Endodermal cell (in vitro differentiated cells): ENCODE measurements around the gene RCAN3. TPM values are rescaled to one million over a fixed set of nuclear protein-coding genes. Genes with fewer than 3 reads are reported as not detected.
A peak's percentile ranks its signal among the peaks of the same experiment; 100 is the strongest.

ENCODE experiments used
- DNase-seq: peaks from one replicate; pipeline ENCODE4 v3.0.0-alpha.2; 2017
- H3K27ac ChIP-seq: 2 replicates; pipeline ENCODE4 v1.5.1; 2013; ENCODE audit warnings: mild to moderate bottlenecking, low read depth, low read length, moderate library complexity
- H3K27me3 ChIP-seq: 2 replicates; pipeline ENCODE4 v1.6.1; 2013; ENCODE audit warnings: mild to moderate bottlenecking, low read length, moderate library complexity; ENCODE audit not compliant: insufficient read depth, control insufficient read depth, poor library complexity, severe bottlenecking
- H3K36me3 ChIP-seq: 2 replicates; pipeline ENCODE4 v1.7.0; 2013; ENCODE audit warnings: mild to moderate bottlenecking, low read length, moderate library complexity; ENCODE audit not compliant: control insufficient read depth, insufficient read depth
- H3K4me1 ChIP-seq: one replicate; pipeline ENCODE4 v1.7.0; 2013; ENCODE audit warnings: low read length; ENCODE audit not compliant: control insufficient read depth, insufficient read depth
- H3K4me3 ChIP-seq: 2 replicates; pipeline ENCODE4 v1.5.1; 2013; ENCODE audit warnings: mild to moderate bottlenecking, low read length, moderate library complexity
- H3K9ac ChIP-seq: 2 replicates; pipeline ENCODE4 v1.6.1; 2013; ENCODE audit warnings: mild to moderate bottlenecking, low read length, moderate library complexity; ENCODE audit not compliant: poor library complexity, severe bottlenecking; ENCODE audit errors: extremely low read depth
- H3K9me3 ChIP-seq: 2 replicates; pipeline ENCODE4 v1.6.1; 2013; ENCODE audit warnings: mild to moderate bottlenecking, low read length, moderate library complexity; ENCODE audit not compliant: control insufficient read depth
- H3K27ac Mint-ChIP-seq: 2 replicates; pipeline ENCODE4 v1.8.0; 2020; ENCODE audit warnings: mixed read lengths
- H3K27me3 Mint-ChIP-seq: 2 replicates; pipeline ENCODE4 v1.8.0; 2021; ENCODE audit warnings: mild to moderate bottlenecking, mixed read lengths; ENCODE audit not compliant: insufficient read depth
- H3K36me3 Mint-ChIP-seq: 2 replicates; pipeline ENCODE4 v1.8.0; 2020; ENCODE audit warnings: low read depth, mixed read lengths
- H3K4me1 Mint-ChIP-seq: 2 replicates; pipeline ENCODE4 v1.8.0; 2020; ENCODE audit warnings: mixed read lengths
- H3K4me3 Mint-ChIP-seq: 2 replicates; pipeline ENCODE4 v1.8.0; 2020; ENCODE audit warnings: mild to moderate bottlenecking, moderate library complexity, mixed read lengths
- H3K9me3 Mint-ChIP-seq: 2 replicates; pipeline ENCODE4 v1.8.0; 2020; ENCODE audit warnings: mild to moderate bottlenecking, mixed read lengths
- CTCF ChIP-seq: fragments of 200-600 bp; sonication (generic); conservative IDR thresholded peaks from 2 replicates; pipeline ENCODE4 v1.5.0; 2021; ENCODE audit warnings: antibody characterized with exemption, mild to moderate bottlenecking
- WGBS, 2 experiments: methylation state at CpG; one replicate each; pipeline versions ENCODE4 v1.1.5 to v1.1.7; 2013; ENCODE audit warnings: missing lambda C conversion rate in 2 of 2, mixed read lengths in 1 of 2; ENCODE audit not compliant: insufficient coverage in 1 of 2, insufficient read length in 1 of 2; 5-methylcytosine and 5-hydroxymethylcytosine counted together
- total RNA-seq, 2 donors: library from RNA; stranded (reverse); fragmentation: NEBNext Ultra II Directional in 1 of 2; extraction: Animal tissue kit (Norgen Biotek cat#: 25700) in 1 of 2; gene quantifications; 2 replicates in 1 of 2; 3 replicates in 1 of 2; pipeline ENCODE4 v1.2.1, GENCODE V29; 2021

Gene RCAN3
- total RNA-seq, 2 donors from 2014 or later, result 31.9 to 36.8 TPM

- peak; percentile 88 for DNase-seq
- Mint-ChIP-seq H3K4me1 (peaks cover 54% of the 10 kb centered on the region), H3K27ac (peak overlapping the region; percentile 93), H3K4me3 (peak overlapping the region; percentile 77), H3K36me3 (no peaks in the 10 kb centered on the region), H3K27me3 (no peaks in the 10 kb centered on the region), H3K9me3 (no peaks in the 10 kb centered on the region)
- Histone ChIP-seq H3K36me3 (no peaks in the 10 kb centered on the region), H3K9me3 (no peaks in the 10 kb centered on the region), H3K27ac (no peak overlapping the region), H3K4me3 (peak overlapping the region; percentile 84), H3K9ac (peak overlapping the region; percentile 61), H3K27me3 (no peaks in the 10 kb centered on the region), H3K4me1 (peaks cover 4% of the 10 kb centered on the region)
- no peak for TF ChIP-seq CTCF
- WGBS, 2 experiments, result 1 to 7% methylated on average over 26 to 39 of the region's 39 CpGs
Observed at GRCh38 chr1:24502065-24502708, 449 bp upstream of the RCAN3 start.

DNA sequence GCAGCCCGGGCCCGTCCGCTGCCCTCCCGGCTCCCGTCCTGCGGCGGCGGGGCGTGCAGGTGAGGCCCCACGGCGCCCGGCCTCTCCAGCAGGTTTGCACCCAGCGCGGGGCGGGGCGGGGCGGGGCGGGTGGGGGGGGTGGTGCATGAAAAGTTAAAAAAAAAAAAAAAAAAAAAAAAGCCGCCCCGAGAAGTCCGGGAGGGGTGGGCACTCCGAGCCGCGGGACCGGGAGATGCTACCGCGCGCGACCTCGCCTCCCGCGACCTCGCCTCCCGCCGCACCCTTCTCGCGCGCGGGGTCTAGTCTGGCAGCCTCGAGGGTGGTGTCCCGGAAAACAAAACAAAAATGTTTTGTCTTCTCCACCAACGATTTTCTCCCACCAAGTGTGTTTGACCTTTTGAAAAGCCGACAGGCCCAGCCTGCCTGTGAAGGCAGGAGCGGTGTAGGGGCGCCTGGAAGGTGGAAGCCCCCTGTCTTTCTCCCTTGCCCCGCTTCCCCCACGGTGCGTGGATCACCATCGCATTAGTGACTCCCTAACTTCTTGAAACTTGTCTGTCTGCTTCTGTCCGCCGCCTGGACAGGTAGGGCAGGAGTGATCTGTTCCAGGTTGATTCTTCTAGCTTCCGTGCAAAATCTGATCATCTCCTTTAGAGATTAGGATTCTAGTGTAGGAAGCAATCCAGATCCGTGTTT lies 569 bp downstream of the RCAN3 start:
- Histone ChIP-seq H3K4me1 (peaks cover 4% of the 10 kb centered on the region), H3K9me3 (no peaks in the 10 kb centered on the region), H3K9ac (peak overlapping the region; percentile 62), H3K4me3 (peak overlapping the region; percentile 89), H3K36me3 (no peaks in the 10 kb centered on the region), H3K27me3 (no peaks in the 10 kb centered on the region), H3K27ac (no peak overlapping the region)
- DNase-seq, result peak; percentile 70
- no peak for TF ChIP-seq CTCF
- peak overlapping the region; percentile 86 for H3K4me3 Mint-ChIP-seq
- H3K4me1 Mint-ChIP-seq, result peaks cover 65% of the 10 kb centered on the region
- no peaks in the 10 kb centered on the region for H3K36me3 Mint-ChIP-seq
- H3K9me3 Mint-ChIP-seq, result no peaks in the 10 kb centered on the region
- 3 to 23% methylated on average over 7 to 41 of the region's 53 CpGs for WGBS, 2 experiments
- H3K27ac Mint-ChIP-seq, result peak overlapping the region; percentile 93
- H3K27me3 Mint-ChIP-seq, result no peaks in the 10 kb centered on the region

DNA sequence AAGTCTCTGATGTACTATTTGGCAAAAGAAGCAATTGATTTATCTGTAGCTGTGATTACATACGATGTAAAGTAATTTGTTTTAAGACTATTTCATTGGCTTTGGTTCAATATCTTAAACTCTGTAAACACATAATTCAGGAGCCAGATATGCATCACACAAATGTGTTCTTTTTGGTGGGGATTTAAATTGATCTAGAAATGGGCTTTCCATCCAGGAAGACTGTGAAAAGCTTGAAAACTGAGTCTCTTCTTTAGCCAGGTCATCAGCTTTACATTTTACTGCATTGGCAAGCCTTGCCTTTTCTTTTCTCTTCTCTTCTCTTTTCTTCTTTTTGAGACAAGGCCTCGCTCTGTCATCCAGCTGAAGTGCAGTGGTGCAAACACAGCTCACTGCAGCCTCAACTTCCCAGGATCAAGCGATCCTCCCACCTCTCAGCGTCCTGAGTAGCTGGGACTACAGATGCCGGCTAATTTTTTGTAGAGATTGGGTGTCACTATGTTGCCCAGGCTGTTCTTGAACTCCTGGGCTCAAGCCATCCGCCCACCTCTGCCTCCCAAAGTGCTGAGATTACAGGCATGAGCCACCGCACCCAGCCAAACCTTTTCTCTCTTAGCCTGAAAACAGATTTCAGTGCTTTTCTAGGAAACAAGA lies 1.4 kb downstream of the RCAN3 start:
- TF ChIP-seq CTCF, result no peak
- Histone ChIP-seq H3K27me3 (no peaks in the 10 kb centered on the region), H3K4me1 (peaks cover 8% of the 10 kb centered on the region), H3K4me3 (peak overlapping the region; percentile 89), H3K27ac (no peak overlapping the region), H3K36me3 (no peaks in the 10 kb centered on the region), H3K9me3 (no peaks in the 10 kb centered on the region), H3K9ac (peak overlapping the region; percentile 62)
- Mint-ChIP-seq H3K4me3 (peak overlapping the region; percentile 86), H3K27ac (peak overlapping the region; percentile 93), H3K27me3 (no peaks in the 10 kb centered on the region), H3K4me1 (peaks cover 66% of the 10 kb centered on the region), H3K36me3 (no peaks in the 10 kb centered on the region), H3K9me3 (no peaks in the 10 kb centered on the region)
- no peak for DNase-seq
- WGBS, 2 experiments, result 71 to 86% methylated on average over 6 to 7 of the region's 7 CpGs
